Measurements from ENCODE around the gene CCDC83. TPM values are rescaled to one million over a fixed set of nuclear protein-coding genes. Genes with fewer than 3 reads are reported as not detected.
"Not testable (repeated sequence)": the region's sequence is repeated elsewhere in the genome, so short reads cannot be mapped to it uniquely, and the experiment has no call there.

Gene CCDC83
- polyA plus RNA-seq, 1 donor, result not detected

DNA sequence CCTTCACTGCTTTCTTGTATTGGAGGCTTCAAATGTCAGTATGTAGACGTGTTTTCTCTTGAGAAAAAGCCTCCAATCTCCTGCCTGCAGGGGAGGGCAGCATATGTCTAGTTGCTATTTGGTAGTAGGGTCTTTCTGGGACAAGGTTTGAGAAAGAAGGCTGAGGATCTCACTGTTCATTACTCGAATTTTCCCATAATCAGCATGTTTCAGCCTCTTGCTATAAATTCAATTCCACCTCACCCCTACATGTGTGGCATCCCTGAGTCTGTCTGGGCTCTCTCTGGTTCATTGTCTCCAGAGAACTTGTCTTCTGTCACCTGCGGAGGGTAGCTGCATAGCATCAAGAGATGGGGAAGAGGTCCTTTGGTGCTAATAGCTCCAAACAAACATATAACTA, 19.5 kb upstream of the CCDC83 start:
- DNase-seq (ENCODE audit: low read depth), result no peak

DNA sequence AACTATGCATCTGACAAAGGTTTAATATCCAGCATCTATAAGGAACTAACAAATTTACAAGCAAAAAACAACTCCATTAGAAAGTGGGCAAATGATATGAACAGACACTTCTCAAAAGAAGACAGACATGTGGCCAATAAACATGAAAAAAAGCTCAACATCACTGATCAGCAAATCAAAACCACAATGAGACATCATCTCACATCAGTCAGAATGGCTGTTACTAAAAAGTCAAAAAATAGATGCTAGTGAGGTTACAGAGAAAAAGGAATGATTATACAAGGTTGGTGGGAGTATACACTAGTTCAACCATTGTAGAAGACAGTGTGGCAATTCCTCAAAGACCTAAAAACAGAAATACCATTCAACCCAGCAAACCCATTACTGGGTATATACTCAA, 14.3 kb upstream of the CCDC83 start:
- not testable (repeated sequence) for DNase-seq (ENCODE audit: low read depth)

DNA sequence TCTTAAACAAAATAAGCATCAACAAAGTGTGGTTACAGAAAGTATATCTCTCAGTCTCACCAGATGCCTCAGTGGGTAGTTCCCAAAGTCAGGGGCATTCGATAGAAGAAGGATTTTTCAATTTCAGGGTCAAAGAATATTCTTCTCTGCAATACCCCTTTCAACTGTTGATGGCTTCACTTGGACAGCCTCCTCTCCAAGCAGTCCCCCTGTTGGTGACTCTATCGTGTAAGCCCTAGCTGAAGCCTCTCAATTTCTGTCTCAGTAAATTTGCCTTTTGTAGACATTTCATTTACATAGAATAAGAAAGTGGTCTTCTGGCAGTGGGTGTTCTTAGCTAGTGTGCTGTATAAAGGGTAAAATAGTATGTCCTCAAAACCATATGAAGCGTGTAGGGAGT, 11.3 kb upstream of the CCDC83 start:
- no peak for DNase-seq (ENCODE audit: low read depth)

DNA sequence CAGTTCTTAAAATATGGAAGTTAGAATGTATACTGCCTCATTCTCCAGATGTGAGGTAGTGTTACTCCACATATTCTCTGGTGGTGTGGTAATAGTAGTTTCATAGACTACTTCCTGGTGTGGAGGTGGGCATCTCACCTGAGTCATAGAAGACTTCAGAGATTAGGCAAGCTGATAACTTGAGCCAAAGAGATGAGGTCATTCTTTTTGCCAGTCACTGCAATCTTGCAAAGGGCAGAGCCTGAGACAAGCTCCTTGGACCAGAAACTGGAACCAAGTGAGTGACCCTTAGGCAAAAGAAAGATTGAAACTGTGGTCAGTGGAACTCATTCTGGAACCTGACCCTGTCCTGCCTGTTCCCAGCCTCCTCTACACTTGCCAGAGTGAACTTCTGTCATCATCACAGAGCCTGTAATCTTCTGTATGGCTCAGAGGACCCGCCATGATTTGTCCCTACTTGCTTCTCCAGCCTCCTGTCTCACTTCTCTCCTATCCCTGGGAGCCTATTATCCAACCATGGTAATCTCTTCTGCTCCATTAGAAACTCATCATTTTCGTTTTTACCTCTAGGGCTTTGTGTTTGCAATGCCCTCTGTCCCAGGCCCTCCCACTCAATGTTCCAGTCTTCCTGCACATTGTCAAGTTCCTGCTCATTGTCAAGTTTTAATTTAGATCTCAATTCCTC, 10.6 kb upstream of the CCDC83 start:
- DNase-seq (ENCODE audit: low read depth), result no peak

DNA sequence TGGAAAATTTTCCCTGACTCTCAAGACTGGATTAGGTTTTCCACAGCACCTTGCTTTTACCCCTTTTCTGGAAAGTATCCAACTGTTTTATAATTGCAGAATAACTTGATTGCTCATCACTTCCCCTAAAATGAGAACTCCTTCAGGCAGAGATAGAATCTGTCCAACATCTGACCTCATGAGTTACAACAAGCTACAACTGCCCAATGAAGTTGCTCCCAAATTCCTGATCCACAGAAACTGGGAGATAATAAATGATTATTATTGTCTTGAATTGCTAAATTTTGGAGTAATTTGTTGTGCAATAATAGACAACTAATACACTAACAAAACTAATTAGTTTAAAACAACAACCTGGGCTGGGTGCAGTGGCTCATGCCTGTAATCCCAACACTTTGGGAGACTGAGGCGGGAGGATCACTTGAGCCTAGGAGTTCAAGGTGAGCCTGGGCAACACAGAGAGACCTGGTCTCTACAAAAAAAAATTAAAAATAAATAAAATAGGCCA, 10.0 kb upstream of the CCDC83 start:
- no peak for DNase-seq (ENCODE audit: low read depth)

DNA sequence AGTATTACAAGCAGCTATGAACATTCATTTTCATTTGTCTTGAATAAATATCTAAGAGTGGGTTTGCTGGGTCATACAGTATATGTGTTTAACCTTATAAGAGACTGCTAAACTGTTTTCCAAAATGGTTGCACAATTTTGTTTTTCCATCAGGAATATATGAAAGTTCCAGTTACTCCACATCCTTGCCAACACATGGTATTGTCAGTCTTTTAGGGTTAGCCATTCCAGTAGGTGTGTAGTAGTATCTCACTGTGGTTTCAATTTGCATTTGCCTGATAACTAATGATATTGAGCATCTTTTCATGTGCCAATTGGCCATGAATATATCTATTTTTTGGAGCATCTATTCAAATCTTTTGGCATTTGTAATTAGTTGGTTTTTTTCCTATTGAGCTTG, 7.7 kb upstream of the CCDC83 start:
- DNase-seq (ENCODE audit: low read depth), result no peak

DNA sequence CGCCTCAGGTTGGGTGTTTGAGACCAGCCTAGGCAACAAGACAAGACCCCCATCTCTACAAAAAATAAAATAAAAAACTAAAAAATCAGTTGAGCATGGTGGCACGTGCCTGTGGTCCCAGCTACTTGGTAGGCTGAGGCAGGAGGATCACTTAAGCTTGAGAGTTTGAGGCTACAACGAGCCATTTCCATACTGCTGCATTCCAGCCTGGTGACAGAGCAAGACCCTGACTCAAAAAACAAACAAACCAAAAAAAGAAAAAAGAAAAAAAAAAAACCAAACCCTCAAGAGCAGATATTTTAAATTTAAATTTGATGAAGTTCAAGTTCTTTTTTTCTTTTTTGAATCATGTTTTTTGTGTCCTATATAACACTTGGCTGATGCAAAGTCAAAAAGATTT, 7.2 kb upstream of the CCDC83 start:
- DNase-seq (ENCODE audit: low read depth), result no peak

DNA sequence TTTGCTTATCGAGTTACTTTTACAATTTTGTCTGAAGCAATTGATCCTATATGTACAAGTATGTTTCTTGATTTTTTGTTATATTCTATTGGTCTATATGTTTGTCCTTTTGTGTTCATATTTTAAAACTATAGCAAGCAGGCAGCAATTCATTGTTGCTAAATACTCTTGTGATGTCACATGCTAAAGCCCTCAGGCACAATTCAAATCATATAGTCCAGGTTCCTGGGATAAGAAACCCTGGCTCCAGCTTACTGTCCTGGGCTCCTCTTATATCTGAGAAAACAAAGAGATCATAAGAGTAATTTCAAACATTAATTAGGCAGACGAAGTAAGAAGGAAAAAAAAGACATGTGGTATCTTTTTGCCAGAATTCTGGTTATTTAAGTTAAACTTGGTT, 6.6 kb upstream of the CCDC83 start:
- DNase-seq (ENCODE audit: low read depth), result no peak

DNA sequence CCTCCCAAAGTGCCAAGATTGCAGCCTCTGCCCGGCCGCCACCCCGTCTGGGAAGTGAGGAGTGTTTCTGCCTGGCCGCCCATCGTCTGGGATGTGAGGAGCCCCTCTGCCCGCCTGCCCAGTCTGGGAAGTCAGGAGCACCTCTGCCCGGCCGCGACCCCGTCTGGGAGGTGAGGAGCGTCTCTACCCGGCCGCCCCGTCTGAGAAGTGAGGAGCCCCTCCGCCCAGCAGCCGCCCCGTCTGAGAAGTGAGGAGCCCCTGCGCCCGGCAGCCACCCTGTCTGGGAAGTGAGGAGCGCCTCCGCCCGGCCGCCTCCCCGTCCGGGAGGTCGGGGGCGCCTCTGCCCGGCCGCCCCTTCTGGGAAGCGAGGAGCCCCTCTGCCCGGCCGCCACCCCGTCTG, 2.4 kb upstream of the CCDC83 start:
- not testable (repeated sequence) for DNase-seq (ENCODE audit: low read depth)

DNA sequence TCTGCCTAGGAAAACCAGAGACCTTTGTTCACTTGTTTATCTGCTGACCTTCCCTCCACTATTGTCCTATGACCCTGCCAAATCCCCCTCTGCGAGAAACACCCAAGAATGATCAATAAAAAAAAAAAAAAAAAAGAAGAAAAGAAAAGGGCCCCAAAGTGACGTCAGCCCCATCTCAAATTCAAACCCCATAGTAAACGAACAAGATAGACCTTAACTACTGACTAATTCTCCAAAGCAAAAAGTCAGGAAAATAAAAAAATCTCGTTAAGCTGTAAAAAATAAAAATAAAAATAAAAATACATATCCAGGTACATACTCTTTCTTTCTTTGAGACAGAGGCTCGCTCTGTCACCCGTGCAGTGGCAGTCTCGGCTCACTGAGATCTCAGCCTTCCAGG, 1.6 kb upstream of the CCDC83 start:
- not testable (repeated sequence) for DNase-seq (ENCODE audit: low read depth)

DNA sequence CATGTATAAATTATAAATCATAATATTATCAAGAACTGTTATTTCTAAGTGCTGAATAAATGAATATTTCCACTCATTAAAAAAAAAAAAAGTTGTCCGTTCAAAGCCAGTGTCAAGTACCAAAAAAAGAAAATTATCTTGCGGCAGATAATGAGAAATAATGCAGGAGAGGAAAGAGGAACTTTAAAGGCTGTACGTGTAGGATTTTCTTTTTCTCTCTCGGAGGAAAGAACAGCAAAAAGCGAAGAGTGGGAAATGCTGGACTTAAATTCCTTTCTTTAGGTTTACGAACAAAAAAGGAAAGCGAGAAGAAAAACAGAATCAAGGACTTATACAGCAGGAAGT, 999 bp upstream of the CCDC83 start:
- no peak for DNase-seq (ENCODE audit: low read depth)

DNA sequence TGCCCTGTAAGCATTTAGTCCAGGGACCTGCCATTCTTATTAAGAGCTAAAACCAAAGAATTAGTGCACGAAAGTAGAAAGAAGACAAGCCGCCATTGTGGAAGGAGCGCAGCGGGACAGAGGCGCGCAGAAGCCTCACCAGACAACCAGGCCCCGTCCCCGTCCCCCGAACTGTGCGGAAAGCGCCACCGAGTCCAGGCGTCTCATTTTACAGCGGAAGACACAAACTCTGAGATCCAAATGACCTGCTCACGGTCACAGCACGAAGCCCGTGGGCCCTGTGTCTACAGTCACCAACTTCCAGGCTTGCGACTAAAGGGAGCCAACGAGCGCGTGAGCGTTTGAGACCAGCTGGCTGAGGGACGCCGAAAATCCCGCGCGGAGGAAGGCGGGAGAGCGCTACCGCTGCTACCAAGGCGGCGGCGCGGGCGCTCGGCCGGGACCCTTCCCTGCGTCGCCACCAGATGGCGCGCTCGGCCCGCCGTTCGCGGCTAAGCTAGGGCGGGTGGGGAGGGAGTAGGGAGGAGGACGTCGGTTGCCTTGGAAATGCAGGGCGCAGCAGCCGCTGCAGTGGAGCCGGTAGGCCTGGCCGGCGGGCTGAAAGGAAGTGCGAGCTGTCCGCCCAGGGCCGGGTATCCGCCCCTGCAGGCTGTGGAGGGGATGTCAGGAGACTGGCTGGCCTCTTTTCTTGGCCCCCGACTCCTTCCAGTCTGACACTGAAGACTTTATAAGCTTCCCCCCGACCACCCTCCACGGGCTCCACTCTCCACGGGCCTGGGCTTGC, 434 bp upstream of the CCDC83 start:
- peak; percentile 77 for DNase-seq (ENCODE audit: low read depth)

DNA sequence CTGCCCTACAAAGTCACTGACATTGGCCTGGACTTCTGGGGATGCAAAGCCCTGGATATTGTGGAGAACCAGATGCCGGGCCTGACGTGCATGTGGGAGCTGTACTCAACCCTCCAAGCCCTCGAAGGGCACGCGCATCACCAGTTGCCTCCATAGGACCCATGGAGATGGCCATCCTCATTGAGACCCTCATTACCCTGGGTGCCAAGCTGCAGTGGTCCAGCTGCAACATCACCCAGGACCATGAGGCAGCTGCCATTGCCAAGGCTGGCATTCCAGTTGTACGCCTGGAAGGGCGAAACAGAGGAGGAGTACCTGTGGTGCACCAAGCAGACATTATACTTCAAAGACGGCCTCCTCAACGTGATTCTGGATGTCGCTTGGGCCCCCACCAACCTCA, 1.9 kb downstream of the CCDC83 start:
- DNase-seq (ENCODE audit: low read depth), result no peak

DNA sequence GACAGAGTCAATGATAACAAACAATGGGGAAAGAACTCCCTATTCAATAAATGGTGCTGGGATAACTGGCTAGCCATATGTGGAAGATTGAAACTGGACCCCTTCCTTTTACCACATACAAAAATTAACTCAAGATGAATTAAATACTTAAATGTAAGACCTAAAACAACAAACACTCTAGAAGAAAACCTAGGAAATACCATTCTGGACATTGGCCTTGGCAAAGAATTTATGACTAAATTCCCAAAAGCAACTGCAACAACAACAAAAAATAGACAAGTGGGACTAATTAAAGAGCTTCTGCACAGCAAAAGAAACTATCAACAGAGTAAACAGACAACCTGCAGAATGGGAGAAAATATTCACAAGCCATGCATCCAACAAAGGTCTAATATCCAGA, 4.4 kb downstream of the CCDC83 start:
- DNase-seq (ENCODE audit: low read depth), result not testable (repeated sequence)

DNA sequence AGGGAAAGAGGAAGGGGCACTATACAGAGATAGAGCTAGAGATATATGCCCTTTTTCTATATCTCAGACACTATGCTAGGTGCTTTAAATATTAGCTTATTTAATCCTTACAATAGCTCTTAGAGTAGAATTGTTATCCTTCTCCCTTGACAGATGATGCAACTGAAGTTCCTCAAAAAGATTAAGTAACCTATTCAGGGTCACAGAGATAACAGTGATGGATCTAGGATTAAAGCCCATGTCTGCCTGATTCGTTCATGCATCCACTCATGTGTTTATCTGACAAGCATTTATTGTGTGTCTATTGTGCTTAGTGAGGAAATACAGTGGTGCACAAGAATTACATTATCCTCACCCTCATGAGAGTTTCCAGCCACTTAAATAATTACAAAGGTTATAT, 8.7 kb downstream of the CCDC83 start:
- no peak for DNase-seq (ENCODE audit: low read depth)

DNA sequence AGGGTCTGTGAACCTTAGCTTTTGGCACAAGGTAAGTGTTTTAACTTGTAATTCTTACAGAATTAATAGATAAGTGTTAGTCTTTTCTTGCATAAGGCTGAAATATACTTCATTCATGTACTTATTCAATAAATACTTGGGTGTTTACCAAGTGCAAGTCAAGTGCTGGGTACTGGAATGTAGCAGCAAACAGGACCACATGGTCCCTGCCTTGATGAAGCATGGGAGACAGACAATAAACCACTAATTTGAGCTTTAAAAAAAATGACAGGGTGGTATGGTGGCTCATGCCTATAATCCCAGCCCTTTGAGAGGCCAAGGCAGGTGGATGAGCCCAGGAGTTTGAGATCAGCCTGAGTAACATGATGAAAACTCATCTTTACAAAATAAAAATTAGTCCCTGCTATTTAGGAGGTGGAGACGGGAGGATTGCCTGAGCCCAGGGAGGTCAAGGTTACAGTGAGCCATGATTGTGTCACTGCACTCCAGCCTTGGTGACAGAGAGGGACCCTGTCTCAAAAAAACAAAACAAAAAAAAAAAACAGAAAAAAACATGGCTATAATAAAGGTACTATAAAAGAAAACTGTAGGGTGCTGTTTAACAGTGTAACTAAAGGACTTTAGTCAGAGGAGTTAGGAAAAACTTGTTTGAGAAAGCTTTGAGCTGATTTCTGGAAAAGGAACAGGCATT, 11.1 kb downstream of the CCDC83 start:
- DNase-seq (ENCODE audit: low read depth), result no peak

DNA sequence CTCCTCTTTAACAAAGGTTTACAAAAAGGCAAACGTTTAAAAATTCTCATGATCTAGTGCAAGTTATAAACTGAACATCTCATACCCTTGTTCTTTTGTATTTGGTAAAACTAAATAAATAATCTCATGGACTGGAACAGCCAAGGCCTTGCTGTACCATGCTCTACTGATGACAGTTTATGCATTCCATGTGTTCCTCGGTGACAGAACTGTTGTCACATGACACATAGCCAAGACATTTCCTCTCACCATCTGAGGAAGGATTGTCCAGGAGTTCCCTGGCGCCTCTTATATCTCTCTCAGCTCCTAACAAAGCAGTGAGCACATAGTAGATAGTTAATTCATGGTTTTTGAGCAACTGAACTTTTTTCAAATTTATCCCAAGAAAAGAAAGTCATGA, 12.6 kb downstream of the CCDC83 start:
- no peak for DNase-seq (ENCODE audit: low read depth)

DNA sequence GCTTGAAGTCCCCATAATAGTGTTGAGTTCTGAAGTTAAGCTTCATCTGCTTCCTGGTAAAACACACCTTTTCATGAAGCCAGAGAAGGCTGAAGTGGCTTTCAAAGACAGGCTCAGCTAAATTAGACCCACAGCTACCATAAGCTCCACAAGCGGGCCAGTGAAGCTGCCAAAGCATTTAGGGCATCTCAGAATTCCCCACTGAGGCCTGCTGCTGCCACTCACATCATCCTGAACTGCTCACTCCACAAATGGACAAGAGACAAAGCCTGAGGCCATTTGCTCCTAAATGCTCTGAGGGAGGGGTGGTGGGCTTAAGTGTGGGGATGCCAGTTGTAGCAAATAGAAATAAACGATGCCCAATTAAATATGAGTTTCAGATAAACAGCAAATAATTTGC, 14.6 kb downstream of the CCDC83 start:
- no peak for DNase-seq (ENCODE audit: low read depth)

DNA sequence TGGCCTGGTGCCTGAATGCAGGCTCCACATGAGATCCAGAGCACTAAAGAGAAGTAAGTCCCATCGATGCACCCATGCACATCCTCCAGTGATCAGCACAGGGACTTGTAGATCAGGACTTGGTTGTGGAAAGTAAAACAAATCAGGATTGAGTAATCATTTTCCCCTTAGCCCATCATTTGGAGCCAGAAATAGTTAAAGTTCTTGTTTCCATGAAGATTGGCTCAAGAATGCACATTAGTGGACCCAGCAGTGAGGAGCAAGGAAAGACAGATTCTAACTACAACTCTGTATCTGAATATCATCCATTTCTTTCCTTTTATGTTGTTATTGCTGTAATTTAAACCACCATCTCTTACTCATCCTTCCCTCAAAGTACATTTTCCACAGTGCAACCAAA, 19.1 kb downstream of the CCDC83 start:
- no peak for DNase-seq (ENCODE audit: low read depth)

DNA sequence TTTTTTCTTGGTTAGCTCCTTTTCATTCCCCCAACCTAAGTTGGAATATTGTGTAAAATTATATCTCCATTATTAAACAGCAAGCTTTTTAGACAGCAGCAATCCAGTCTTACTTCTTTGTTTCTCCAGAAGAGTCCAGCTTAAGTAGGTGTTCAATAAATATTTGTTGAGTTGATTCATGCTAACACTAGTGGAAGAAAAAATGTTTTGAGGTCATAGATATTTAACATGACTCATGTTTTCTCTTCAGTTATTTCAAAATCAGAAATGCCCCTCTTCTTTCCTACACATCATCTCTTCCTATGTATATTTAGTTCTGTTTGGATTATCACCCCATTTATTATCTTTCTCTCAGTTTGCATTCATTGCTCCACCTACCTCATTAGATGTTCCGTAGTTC, 20.3 kb downstream of the CCDC83 start:
- no peak for DNase-seq (ENCODE audit: low read depth)

DNA sequence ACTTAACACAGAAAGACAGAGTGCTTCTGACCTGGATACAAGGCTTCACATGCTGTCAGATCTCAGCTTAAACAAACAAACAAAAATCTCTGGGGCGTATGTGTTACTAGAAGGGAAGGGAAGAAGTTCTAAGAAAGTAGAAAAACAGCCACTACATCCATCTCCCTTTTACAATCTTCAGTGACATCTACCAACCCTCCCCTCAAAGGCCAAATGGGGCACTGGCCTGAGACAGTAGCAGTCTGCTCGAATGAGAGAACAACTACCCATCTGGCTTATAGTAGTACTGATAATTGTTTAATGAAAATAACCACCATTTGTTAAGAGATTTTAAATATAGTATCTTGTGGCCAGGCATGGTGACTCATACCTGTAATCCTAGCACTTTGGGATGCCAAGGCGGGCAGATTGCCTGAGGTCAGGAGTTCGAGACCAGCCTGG, 29.4 kb downstream of the CCDC83 start:
- no peak for DNase-seq (ENCODE audit: low read depth)
